Measurements from ENCODE around the gene ARNT2.

DNA sequence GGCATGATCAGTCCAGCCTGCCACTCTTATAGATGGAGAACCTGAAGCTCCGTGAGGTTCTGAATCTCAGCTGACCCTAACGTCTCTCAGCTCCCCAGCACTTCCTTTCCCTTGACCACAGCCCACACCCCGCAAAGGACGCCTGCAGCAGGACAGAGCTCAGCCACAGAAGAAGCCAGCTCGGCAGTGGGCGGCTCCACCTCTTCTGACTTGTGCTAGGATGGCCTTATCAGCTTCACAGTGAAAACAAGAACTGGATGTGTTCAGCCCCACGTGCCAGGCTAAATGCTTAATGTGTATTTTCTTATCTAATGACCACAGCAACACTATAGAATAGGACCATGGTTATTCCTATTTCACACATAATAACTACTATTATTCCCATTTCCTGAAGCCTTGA lies 127.6 kb downstream of the ARNT2 start:
- TF ChIP-seq CTCF (conservative IDR thresholded peaks at IDR 0.05; ENCODE audit: low read length), result no peak
- no peak for TF ChIP-seq EZH2phosphoT487 (IDR thresholded peaks at IDR 0.05; ENCODE audit: borderline replicate concordance, low read depth, low read length)

All from OCI-LY7 (cell line).